Measurements from ENCODE around the gene EFHC2.

EFHC2 gene

GRCh38 chrX:44349561-44349960, 6.1 kb upstream of the EFHC2 start:
- DNase-seq (ENCODE audit: extremely low read depth, insufficient read length): no peak
- TF ChIP-seq CTCF (IDR thresholded peaks at IDR 0.05; ENCODE audit: insufficient read depth, low read length, poor library complexity, severe bottlenecking): no peak
- Histone ChIP-seq H3K36me3 (ENCODE audit: control insufficient read depth, insufficient read depth, low read length) (no peaks in the 10 kb centered on the region), H3K4me3 (replicated peaks; ENCODE audit: low read depth, low read length) (no peak overlapping the region), H3K27me3 (replicated peaks; ENCODE audit: control insufficient read depth, insufficient read depth, low read length) (no peaks in the 10 kb centered on the region)

- Histone ChIP-seq H3K27me3 (replicated peaks; ENCODE audit: control insufficient read depth, insufficient read depth, low read length) (no peaks in the 10 kb centered on the region), H3K4me3 (replicated peaks; ENCODE audit: low read depth, low read length) (no peak overlapping the region), H3K36me3 (ENCODE audit: control insufficient read depth, insufficient read depth, low read length) (no peaks in the 10 kb centered on the region)
- no peak for DNase-seq (ENCODE audit: extremely low read depth, insufficient read length)
- TF ChIP-seq CTCF (IDR thresholded peaks at IDR 0.05; ENCODE audit: insufficient read depth, low read length, poor library complexity, severe bottlenecking): no peak
These were observed 1.2 kb upstream of the EFHC2 start for GRCh38 chrX:44344687-44345086.

DNA sequence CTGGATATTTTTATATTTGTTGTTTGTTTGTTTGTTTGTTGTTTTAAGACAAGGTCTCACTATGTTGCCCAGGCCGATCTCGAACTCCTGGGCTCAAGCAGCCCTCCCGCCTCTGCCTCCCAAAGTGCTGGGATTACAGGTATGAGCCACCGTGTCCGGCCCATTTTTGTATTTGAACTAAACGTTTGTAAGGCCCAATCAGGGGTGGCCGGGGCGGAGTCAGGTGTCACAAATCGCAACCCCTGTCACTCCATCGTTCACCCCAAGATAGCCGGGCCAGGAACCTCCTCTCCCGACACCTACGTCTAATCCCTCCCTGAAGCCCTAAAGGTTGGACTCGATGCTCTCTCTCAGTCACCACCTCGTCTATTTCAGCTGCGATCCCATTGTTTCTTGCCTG, 722 bp upstream of the EFHC2 start:
- no peak for TF ChIP-seq CTCF (IDR thresholded peaks at IDR 0.05; ENCODE audit: insufficient read depth, low read length, poor library complexity, severe bottlenecking)
- DNase-seq (ENCODE audit: extremely low read depth, insufficient read length): peak; percentile 1
- H3K27me3 ChIP-seq (replicated peaks; ENCODE audit: control insufficient read depth, insufficient read depth, low read length): no peaks in the 10 kb centered on the region
- no peaks in the 10 kb centered on the region for H3K36me3 ChIP-seq (ENCODE audit: control insufficient read depth, insufficient read depth, low read length)
- no peak overlapping the region for H3K4me3 ChIP-seq (replicated peaks; ENCODE audit: low read depth, low read length)

- TF ChIP-seq CTCF (IDR thresholded peaks at IDR 0.05; ENCODE audit: insufficient read depth, low read length, poor library complexity, severe bottlenecking): no peak
- Histone ChIP-seq H3K27me3 (replicated peaks; ENCODE audit: control insufficient read depth, insufficient read depth, low read length) (no peaks in the 10 kb centered on the region), H3K4me3 (replicated peaks; ENCODE audit: low read depth, low read length) (no peak overlapping the region), H3K36me3 (ENCODE audit: control insufficient read depth, insufficient read depth, low read length) (no peaks in the 10 kb centered on the region)
- DNase-seq (ENCODE audit: extremely low read depth, insufficient read length): no peak
These were observed 606 bp downstream of the EFHC2 start for GRCh38 chrX:44342866-44343265.

DNA sequence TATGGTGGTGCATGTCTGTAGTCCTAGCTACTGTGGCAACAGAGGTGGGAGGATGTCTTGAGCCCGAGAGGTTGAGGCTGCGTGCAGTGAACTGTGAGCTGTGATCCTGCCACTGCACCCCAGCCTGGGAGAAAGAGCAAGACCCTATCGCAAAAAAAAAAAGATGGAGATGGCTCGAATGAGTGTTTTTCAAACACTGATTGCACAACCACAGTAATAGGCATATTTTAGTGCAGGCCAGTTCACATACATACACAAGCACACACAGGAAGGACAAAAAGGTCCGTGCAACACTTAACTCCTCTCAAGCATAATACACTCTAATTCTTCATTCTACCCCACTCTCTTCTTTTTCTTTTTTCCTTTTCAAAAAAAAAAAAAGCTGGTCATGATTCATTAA, 5.1 kb downstream of the EFHC2 start:
- DNase-seq (ENCODE audit: extremely low read depth, insufficient read length): no peak
- Histone ChIP-seq H3K27me3 (replicated peaks; ENCODE audit: control insufficient read depth, insufficient read depth, low read length) (no peaks in the 10 kb centered on the region), H3K36me3 (ENCODE audit: control insufficient read depth, insufficient read depth, low read length) (no peaks in the 10 kb centered on the region), H3K4me3 (replicated peaks; ENCODE audit: low read depth, low read length) (no peak overlapping the region)
- TF ChIP-seq CTCF (IDR thresholded peaks at IDR 0.05; ENCODE audit: insufficient read depth, low read length, poor library complexity, severe bottlenecking): no peak

GRCh38 chrX:44332437-44332836, 11.0 kb downstream of the EFHC2 start:
- H3K27me3 ChIP-seq (replicated peaks; ENCODE audit: control insufficient read depth, insufficient read depth, low read length): no peaks in the 10 kb centered on the region
- DNase-seq (ENCODE audit: extremely low read depth, insufficient read length): no peak
- H3K4me3 ChIP-seq (replicated peaks; ENCODE audit: low read depth, low read length): no peak overlapping the region
- H3K36me3 ChIP-seq (ENCODE audit: control insufficient read depth, insufficient read depth, low read length): no peaks in the 10 kb centered on the region
- TF ChIP-seq CTCF (IDR thresholded peaks at IDR 0.05; ENCODE audit: insufficient read depth, low read length, poor library complexity, severe bottlenecking): no peak
